Embryonic facial prominence (tissue), 1 donor: ENCODE results near the gene SLC6A3.
"Not testable (repeated sequence)": the region's sequence is repeated elsewhere in the genome, so short reads cannot be mapped to it uniquely, and the experiment has no call there.

Experiments
- DNase-seq: peaks from one replicate; pipeline ENCODE4 v3.0.0-alpha.2; 2016; ENCODE audit errors: extremely low spot score

SLC6A3 gene

GRCh38 chr5:1441166-1441865 is 3.9 kb downstream of the SLC6A3 start:
- DNase-seq = no peak

- DNase-seq = no peak
Measured at GRCh38 chr5:1440098-1440493, 5.1 kb downstream of the SLC6A3 start.

GRCh38 chr5:1439388-1440097 is 5.7 kb downstream of the SLC6A3 start:
- no peak for DNase-seq

- DNase-seq = no peak
Measured at GRCh38 chr5:1438871-1439270, 6.4 kb downstream of the SLC6A3 start.

GRCh38 chr5:1437876-1438559 is 7.2 kb downstream of the SLC6A3 start:
- DNase-seq = no peak

- no peak for DNase-seq
Measured at GRCh38 chr5:1437226-1437829, 7.9 kb downstream of the SLC6A3 start.

GRCh38 chr5:1436681-1437080 is 8.6 kb downstream of the SLC6A3 start:
- DNase-seq = no peak

GRCh38 chr5:1436036-1436435 is 9.2 kb downstream of the SLC6A3 start:
- no peak for DNase-seq

- no peak for DNase-seq
Measured at GRCh38 chr5:1435369-1435768, 9.9 kb downstream of the SLC6A3 start.

- DNase-seq = no peak
Measured at GRCh38 chr5:1432296-1432695, 12.9 kb downstream of the SLC6A3 start.

- DNase-seq = no peak
Measured at GRCh38 chr5:1431896-1432295, 13.3 kb downstream of the SLC6A3 start.

- no peak for DNase-seq
Measured at GRCh38 chr5:1431021-1431811, 14.0 kb downstream of the SLC6A3 start.

GRCh38 chr5:1430121-1430795 is 15.0 kb downstream of the SLC6A3 start:
- no peak for DNase-seq

- no peak for DNase-seq
Measured at GRCh38 chr5:1429496-1429895, 15.7 kb downstream of the SLC6A3 start.

GRCh38 chr5:1429066-1429465 is 16.2 kb downstream of the SLC6A3 start:
- no peak for DNase-seq

- no peak for DNase-seq
Measured at GRCh38 chr5:1428107-1428506, 17.1 kb downstream of the SLC6A3 start.

GRCh38 chr5:1424716-1425115 is 20.5 kb downstream of the SLC6A3 start:
- no peak for DNase-seq

- no peak for DNase-seq
Measured at GRCh38 chr5:1423901-1424603, 21.2 kb downstream of the SLC6A3 start.

GRCh38 chr5:1422522-1422921 is 22.7 kb downstream of the SLC6A3 start:
- DNase-seq = not testable (repeated sequence)
